ENCODE data around the gene ZNF275. TPM values are rescaled to one million over a fixed set of nuclear protein-coding genes. Genes with fewer than 3 reads are reported as not detected.
"Not testable (repeated sequence)": the region's sequence is repeated elsewhere in the genome, so short reads cannot be mapped to it uniquely, and the experiment has no call there.

The ZNF275 gene
- total RNA-seq, 1 donor from 2014 or later = 13.8 TPM

DNA sequence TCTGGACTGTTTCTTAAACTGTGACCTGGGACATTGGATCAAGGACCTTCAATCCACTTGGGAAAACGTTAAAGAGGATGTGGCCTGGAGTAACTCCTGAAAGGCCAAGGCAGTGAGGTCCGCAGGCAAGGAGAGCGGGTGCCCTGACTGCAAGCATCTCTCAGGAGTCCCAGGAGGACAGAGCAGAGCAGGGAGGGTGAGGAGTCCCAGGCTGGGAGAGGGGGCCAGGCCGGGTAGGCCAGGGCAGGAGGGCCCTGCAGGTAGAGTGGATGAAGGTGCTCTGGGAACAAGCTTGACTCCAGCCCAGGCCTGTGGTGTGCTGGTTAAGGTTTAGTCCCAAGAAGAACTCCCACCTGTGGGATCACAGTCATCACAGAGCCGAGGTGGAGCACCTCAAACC is 53.4 kb downstream of the ZNF275 start:
- DNase-seq (ENCODE audit: low spot score) = no peak

DNA sequence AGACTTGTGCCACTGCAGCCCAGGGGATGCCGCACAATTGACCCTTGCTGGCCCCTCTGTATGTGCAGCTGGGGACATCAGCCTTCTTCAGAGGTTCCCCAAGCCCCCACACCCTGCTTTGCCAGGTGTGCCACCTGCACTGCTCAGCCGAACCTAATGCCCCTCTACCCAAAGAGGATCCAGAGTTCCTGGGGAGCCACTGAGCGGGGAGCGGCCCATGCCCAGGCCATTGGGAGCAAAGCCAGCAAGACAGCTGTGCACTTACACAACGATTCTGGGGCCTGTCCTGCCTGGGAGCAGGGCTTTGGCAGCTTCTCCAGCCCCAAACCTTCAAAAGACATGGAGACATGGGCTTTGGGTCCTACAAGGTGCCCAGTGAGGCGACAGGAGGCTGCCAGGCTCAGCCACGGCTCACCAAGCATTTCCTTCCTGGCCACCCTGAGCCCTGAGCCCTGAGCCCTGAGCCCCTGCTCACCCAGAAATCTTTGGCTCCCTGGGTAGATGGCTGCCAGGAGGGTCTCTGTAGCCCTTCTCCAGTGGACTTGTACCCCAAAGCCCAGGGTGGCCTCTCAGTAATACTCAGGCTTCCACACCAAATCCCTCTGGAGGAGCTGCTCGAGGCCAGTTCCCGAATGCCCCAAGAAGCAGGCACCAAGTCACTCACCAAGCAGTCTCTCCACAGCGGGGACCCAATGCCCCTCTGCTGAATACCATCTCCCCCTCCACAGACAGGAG is 54.2 kb downstream of the ZNF275 start:
- DNase-seq (ENCODE audit: low spot score) = no peak

DNA sequence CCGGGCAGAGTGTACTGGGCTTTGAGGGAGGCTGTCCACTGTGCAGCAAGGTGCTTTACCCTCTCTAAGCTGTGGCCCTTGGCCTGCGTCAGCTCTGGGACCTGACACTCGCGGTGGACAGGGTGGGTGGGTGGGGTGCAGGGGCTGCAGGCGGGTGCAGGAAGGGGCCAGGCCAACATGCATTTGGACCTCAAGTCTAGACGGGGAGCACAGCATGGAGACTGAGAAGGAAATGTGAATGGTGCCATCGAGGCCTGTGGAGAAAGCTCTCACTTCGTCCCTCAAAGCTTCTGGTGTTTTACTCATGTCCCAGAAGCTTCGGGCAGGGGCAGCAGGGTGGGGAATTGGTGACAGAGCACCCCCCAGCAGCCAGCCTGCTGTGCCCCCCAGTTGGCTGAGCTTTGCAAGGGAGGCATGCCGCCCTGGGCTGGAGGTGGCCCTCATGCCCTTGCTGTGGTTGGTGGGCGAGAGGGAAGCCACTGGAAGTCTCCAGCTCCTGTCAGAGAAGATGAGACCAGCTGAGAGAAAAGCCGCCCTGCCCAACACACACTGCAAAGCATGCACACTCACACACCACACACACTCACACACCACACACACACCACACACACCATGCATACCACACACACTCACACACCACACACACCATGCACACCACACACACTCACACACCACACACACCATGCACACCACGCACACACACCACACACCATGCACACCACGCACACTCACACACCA is 54.9 kb downstream of the ZNF275 start:
- DNase-seq (ENCODE audit: low spot score) = no peak

DNA sequence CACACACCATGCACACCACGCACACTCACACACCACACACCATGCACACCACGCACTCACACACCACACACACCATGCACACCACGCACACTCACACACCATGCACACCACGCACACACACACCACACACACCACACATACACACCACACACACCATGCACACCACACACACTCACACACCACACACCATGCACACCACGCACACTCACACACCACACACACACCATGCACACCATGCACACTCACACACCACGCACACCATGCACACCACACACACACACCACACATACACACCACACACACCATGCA is 55.5 kb downstream of the ZNF275 start:
- not testable (repeated sequence) for DNase-seq (ENCODE audit: low spot score)

DNA sequence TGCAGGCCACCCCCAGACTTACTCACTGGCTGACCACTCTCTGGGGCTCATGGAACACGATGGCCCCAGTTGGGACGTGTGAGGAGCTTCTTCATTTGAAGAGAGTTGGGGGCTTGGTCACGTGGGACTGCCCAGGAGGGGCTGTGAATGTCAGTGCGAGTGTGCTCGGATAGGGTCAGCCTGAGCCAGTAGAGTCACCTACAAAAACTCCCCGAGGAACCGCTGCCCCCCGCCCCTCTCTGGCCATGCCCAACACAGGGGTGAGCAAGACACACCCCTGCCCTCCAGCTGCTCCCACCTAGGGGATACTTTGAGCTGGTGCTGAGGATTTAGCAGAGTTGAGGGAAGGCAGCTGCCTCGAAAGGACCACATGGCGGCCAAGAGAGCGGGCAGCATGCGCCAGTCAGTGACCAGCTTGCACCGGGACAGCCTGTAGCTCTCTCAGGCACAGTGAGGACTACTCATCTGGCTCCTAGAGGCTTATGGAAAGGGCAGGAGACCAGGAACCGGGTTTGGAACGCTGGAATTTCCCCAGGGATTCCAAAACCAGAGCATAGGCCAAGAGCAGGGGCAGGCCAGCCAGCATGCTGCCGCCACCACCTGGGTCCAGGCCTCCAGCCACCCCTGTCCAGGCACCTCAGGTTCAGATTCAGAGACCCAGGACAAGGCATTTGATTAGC is 58.8 kb downstream of the ZNF275 start:
- no peak for DNase-seq (ENCODE audit: low spot score)

DNA sequence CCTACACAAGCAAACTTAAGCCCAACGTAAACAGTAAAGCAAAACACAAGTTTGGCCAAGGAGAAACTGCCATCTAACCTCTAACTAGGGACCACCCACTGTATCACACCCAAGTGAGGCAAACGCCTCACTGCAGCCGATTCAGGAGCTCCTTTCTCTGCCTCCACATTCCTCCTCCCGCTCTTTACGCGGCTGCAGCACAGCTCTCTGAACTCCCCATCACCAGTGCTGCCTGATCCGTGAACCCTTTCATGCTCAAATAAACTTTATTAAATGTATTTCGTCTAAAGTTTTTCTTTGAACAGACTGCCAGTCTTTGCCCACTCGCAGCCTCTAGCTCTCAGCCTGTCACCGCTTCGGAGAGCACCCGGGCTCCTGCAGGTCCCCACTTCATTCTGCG is 60.7 kb downstream of the ZNF275 start:
- DNase-seq (ENCODE audit: low spot score) = no peak

DNA sequence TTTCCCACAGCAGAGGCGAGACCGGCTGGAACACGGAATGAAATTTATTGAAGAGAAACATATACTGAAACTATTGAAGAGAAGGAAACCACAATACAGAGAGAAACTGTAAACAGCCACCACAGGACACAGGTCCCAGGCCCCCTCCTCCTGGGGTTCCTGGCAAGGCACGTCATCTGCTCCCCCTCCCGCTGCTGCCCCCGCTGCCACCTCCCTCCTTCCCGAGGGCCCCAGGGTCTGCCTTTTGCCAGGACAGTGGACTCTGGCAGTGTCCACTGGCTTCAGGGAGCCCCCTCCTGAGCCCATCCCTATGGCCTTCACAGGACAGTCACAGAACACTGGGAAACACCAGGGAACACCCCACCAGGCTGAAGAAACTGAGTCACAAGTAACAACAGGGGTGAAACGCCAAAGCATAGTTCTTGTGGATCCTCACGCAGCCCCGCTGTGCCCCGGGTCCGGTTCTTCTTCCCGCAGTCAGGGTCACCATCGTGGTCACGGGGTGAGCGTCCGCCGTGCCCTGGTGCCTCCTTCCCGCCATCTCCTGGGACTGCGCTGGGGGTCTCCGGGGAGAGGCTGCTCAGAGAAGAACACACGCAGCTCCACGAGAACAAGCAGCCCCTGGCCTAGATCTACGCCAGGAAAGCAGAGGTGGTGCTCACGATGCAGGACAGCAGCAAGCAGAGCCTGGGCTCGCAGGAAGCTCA is 61.8 kb downstream of the ZNF275 start:
- no peak for DNase-seq (ENCODE audit: low spot score)

DNA sequence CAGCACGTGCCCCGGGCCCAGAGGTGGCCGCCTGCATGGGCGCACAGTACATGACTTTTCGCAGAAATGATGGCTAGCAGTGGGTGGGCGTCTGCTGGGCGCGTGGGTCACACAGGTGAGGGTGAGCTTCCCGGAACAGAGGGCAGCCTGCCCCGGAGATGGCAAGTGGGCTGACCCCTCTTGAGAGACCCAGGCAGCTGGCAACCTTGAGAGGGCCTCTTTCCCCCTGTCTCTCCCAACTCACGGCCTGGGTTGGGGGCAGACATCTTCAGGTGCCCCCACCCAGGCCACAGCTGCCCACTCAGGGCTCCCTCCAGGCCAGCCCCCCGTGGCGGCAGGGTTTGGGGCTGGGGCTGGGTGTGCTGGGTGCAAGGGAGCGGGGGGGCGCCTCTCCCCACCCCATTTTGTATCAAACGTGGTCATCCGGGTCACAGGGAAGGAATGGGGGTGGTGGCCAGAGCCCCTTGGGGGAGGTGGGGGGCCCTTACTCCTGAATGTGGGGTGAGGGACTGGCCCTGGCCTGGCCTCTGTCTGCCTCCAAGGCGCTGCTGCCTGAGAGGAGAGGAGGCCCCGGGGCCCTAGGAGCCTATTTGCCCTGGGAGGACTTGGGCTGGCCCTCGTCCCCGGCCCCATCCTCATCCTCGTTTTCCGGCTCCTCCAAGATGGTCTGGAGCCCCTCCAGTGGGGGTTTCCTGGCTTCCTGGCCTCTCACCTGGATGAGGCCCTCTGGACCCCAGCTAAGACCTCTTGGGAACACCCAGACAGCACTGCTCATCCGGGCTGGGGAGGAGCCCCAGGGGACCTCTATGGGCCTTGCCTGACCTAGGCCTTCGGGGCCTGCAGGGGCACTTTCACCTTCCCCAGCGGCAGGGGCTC is 62.6 kb downstream of the ZNF275 start:
- no peak for DNase-seq (ENCODE audit: low spot score)

DNA sequence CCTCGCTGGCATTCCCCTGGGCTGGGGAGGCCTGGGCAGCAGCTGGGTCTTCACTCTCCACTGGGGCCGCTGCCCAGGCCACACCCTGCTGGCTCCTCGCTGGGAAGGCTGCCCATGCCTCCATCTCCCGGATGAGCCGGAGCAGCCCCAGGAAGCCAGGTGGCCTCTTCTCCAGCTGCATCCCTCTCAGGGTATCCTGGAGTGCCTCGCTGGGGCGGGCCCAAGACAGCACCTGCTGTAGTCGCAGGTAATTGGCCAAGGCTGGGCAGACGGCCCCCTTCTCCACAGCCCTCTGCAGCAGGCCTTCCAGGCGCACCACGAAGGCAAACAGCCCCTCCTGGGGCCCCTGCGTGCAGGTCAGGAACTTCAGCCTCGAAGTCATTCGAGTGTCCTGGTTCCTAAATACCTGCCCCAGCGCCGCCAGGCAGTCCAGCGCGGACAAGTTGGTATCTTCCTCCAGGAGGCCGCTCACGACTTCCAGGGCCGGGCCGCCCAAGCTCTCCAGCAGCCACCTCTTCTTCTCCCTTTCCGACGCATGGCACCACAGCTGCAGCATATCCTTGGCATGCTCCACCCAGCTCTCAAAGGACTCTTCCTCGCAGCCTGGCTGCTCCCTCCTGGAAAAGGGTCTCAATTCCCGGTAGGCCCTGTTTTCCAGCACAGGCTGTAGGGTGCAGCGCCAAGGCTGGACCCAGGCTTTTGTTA is 63.5 kb downstream of the ZNF275 start:
- DNase-seq (ENCODE audit: low spot score) = no peak

DNA sequence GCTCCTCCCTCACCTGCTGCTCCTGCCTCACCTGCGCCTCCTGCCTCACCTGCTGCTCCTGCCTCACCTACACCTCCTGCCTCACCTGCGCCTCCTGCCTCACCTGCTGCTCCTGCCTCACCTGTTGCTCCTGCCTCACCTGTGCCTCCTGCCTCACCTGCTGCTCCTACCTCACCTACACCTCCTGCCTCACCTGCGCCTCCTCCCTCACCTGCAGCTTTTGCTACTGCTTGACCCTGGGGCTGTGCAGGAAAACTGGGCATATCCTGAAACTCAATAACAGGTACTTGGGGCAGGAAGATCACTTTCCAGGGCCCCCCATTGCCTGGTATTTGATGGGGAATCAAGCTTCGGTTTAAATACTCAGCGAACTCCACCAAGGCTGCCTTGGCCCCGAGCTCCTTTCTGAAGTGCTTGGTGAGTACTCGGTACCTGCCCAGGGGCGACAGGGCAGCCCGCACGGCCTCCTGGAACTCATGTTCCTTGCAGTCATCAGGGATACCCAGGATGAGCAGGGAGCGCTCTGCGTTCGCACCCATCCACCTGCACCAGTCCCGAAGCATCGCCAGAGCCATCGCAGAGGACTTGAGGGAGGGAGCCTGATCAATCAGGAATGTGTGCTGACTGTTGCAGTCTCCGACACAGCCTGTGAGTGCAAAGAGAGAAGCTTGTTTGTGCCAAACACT is 64.5 kb downstream of the ZNF275 start:
- DNase-seq (ENCODE audit: low spot score) = no peak

DNA sequence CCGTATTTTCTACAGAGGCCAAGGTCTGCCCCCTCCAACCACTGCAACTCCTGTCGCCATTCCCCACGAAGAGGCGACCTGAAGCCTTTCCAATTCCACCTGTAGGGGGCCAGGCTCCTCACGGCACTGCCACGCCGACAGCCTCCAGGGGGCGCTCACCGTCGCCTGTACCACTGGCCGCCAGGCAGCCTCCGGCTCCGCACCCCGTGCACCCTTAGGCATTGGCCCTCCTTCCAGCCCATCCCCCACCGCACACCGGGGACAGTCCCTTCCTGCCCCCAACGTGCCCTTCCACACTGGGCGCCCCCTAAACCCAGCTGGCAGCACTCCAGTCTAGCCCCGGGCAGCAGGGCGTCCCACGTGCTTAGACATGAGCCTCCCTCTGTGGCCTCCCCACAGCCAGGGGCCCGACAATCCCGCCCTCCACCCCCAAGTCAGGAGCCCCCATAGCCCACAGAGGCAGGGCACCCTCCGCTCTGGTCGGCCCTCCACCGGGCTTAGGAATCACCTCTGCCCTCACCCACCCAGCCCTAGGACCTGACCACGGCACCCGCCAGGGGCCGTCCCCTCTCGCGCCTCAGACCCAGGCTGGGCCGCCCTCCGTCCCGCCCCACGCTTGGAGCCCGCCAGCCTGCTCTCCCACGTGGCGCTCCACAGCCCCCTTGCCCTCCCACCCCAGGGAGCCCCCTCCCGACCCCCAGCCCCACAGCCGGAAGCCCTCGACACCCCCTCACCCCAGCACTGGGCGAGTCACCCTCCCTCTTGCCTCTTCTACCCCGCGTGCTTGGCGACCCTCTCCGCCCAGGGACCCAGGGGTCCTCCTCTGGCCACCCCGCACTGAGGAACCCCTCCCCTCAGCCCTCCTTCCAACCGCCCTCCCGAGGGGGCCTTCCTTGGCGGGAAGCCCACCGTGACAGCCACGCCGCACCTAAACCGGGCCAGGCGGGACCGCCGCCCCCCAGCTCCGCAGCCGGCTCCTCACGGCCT is 66.5 kb downstream of the ZNF275 start:
- no peak for DNase-seq (ENCODE audit: low spot score)

DNA sequence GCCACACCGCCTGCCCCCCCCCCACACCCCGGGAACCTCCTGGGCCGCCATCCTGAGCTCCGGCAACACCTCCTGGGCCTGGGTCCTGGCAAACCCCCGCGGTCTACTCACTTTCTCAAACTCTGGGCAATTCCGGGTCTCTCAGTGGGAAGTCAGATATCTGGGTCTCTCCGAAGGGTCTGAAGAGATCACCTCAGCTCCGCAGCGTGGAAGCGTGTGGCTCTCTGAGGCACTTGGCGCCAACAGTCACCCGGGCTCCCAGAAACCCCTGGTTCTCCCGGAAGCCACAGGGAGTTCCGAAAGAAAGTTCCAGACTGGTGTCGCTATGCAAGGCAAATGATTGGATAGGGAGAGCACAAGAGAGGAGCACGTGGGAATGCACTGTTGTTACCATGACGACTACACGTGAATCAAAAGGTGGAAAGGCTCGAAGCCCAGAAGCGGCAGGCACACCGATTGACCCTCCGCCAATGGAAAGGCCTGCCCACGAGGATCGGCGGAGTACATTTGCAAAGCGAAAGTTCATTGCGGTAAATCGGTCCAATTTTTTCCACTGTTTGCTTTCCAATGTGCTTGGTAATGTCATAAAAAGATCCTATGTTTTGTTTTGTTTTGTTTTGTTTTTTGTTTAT is 67.3 kb downstream of the ZNF275 start, which contains the start of gene PNMA6E:
Gene PNMA6E (minus strand): TSS at position 218 of the 632 bp plus-strand sequence. CDS start 2,501 bp downstream, outside the sequence.
- no peak for DNase-seq (ENCODE audit: low spot score)

Other genes starting within 250 kb of the ZNF275 start
- gene MAGEA1, start 154.9 kb upstream of the ZNF275 start, total RNA-seq = not detected
- gene PNMA6F, start 12.4 kb upstream of the ZNF275 start, total RNA-seq = not detected
- gene PNMA6E, start 67.2 kb downstream of the ZNF275 start, total RNA-seq = not detected
- 1.1 TPM for gene ZFP92, start 77.3 kb downstream of the ZNF275 start, total RNA-seq
- gene TREX2, start 111.9 kb downstream of the ZNF275 start, total RNA-seq = 2.1 TPM
- 33.3 TPM for gene HAUS7, start 136.4 kb downstream of the ZNF275 start, total RNA-seq
- gene BGN, start 160.8 kb downstream of the ZNF275 start, total RNA-seq = 77.5 TPM
- gene ATP2B3, start 183.5 kb downstream of the ZNF275 start, total RNA-seq = not detected